HCEC 1CT (cell line): Measurements from ENCODE around the gene ARHGEF17.

Experiments
- DNase-seq: peaks from one replicate; pipeline ENCODE4 v3.0.0-alpha.2; 2017

ARHGEF17 gene

DNA sequence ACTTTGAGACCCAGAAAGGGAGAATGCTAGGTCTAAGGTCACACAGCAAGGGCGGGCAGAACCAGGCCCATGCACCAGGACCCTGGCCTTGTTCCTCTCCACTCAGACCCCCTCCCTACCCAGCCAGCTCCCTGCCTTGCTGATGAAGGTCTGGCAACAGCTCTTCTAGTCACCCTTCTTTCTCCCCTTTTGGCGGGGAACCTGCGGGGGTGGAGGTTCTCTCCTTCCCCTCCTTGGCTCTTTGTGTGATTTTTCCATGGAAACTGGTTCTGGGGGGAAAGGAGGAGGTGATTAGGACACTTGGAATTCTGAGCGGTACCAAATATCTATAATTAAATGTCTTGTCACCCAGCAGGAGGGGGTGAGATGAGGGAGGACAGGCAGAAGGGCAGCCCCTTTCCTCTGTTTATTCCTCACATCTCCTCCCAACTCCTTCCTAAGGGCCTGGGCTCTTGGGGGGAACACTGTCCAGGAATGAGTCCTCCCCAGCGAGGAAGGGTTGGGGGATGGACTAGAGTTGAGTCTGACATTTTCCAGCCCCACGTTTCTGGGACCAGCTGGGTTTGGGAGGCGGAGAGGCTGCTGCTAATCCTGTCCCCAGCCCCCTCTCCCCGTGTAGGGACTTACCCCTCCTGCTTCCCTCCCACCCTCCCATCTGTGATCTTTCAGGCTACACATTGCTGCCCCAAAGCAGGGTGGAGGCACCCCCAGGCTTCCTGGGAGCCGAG, 7.4 kb downstream of the ARHGEF17 start:
- DNase-seq: no peak

DNA sequence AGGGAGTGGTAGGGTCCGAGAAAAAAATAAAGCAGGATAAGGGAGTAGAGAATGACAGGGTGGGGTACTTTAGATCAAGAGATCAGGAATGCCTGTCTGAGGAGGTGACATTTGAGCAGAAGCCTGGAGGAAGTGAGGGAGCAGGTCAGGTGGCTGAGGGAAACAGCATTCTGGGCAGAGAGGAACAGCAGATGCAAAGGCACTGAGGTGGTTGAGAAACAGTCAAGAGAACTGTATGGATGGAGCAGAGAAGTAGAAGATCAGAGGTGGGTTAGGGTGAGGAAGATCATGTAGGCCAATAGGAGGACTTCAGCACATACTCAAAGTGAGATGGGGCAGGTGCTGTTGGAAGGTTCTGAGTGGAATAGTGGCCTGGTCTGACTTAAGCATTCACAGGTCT, 8.3 kb downstream of the ARHGEF17 start:
- DNase-seq: no peak

DNA sequence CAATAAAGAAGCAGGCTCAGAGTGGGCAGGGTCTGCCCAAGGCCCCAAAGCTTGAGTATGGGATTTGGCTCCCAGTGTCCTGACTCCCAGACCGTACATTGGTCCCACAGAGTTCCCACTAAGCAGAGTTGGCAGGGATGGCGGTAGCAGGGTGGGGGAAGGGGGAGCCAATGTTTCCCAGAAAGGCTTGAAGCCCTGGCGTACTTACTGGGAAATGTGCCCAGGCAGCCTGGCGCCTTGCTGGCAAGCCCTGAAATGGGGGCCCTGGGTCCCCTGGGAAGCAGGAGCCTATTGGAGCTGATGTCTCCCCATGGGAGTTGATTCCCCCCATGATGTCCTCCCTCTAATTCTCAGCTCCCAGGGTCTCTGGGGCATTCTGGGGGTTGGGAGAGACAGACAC, 9.3 kb downstream of the ARHGEF17 start:
- no peak for DNase-seq

DNA sequence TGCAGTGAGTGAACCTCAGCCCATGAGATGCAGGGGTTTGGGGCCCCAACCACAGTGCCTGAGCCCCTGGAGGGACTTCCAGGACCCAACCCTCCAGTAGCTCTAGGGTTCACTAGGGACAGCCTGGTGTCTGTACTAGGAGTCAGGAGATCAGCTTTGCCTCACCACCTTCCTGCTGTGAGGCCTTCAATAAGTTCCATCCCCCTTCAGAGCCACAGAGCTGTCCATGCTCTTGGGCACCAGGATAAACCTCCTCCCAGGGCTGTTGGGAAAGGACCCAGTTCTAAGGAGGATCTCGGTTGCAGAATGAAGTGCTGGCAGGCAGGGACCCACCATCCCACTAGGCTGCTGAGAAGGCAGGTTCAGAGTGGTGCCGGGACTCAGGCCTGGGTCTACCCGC, 9.7 kb downstream of the ARHGEF17 start:
- no peak for DNase-seq

DNA sequence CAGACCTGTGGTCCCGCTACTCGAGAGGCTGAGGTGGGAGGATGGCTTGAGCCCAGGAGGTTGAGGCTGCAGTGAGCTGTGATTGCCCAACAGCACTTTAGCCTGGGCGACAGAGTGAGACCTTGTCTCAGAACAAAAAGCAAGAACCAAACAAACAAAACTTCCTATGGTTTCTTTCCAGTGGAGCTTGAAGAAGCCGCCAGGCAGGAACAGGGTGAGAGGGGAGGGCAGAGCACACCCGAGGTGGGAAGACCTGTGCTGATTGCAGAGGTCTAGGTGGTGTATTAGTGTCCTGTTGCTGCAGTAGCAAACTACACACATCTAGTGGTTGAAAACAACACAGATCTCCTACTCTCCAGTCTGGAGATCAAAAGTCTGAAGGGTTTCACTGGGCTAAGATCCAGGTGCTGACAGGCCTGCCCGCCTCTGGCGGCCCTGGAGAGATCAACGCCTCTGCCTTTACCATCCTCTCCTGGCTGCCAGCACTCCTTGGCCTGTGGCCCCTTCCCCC, 10.5 kb downstream of the ARHGEF17 start:
- DNase-seq: no peak

DNA sequence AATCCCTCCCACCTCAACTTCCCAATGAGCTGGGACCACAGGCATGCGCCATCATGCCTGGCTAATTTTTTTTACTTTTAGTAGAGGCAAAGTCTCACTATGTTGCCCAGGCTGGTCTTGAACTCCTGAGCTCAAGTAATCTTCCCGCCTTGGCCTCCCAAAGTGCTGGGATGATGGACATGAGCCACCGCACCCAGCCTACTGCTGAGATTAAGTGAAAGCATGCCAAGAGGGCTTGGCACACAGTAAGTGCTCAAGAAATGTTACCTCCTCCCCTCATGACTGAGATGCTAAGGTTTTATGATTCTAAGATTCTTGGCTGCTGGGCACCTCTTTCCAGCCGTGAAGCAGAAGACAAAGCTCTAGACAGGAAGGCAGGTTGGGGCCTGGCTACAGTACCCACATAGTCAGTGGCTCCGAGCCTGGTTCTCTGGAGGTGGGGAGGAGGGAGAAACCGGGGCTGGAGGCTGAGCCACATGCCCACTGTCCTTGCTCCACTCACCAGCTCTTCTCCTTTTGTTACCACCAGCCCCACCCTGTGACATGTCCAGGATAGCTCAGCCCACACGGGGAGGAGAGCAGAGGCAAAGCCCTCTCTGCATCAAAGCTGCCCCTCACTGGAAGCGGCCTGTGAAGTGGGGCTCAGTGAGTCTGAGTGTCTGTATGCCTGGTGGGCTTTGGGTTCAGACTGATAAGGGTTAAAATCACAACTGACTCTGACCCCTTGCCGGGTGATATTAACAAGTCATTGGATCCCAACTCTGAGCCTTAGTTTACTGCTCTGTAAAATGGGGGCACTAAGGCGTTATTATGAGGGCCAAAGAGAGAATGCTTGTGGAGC, 12.9 kb downstream of the ARHGEF17 start:
- DNase-seq: peak; percentile 43

DNA sequence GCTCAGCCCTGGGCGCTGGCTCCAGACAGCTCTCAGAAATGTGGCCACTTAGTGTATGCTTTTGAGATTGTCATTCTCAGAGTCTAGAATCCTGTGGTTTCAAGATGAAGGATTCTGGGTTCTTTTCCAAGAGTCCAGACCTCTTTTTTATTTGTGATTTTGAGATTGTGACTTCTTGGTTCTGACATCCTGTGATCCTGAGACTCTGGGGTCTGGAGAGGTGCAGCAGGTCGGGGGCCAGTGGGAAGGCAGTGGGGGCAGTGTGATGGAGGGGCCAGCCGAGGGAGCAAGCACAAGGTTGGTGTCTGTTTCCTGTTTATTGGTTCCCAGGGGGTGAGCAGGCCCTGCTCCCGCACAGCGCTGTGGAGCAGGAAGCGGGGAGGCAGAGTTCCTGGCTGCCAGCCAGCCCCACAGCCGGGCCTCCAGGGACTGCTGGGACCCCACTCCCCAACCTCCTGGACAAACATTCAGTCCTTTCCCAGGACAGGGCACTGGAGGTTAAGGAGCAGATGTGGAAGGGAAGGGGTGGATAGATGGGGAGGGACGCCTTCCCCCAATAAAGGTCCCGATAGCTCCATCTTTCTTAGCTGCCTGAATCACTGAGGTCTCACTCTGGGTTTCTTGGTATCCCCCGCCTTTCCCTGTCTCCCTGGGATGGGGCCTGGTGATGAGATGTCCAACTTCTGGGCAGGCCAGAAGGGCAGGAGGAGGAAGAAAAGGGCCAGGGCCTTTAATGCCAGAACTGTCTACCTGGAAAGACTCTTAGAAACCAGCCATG, 13.7 kb downstream of the ARHGEF17 start:
- peak; percentile 90 for DNase-seq

DNA sequence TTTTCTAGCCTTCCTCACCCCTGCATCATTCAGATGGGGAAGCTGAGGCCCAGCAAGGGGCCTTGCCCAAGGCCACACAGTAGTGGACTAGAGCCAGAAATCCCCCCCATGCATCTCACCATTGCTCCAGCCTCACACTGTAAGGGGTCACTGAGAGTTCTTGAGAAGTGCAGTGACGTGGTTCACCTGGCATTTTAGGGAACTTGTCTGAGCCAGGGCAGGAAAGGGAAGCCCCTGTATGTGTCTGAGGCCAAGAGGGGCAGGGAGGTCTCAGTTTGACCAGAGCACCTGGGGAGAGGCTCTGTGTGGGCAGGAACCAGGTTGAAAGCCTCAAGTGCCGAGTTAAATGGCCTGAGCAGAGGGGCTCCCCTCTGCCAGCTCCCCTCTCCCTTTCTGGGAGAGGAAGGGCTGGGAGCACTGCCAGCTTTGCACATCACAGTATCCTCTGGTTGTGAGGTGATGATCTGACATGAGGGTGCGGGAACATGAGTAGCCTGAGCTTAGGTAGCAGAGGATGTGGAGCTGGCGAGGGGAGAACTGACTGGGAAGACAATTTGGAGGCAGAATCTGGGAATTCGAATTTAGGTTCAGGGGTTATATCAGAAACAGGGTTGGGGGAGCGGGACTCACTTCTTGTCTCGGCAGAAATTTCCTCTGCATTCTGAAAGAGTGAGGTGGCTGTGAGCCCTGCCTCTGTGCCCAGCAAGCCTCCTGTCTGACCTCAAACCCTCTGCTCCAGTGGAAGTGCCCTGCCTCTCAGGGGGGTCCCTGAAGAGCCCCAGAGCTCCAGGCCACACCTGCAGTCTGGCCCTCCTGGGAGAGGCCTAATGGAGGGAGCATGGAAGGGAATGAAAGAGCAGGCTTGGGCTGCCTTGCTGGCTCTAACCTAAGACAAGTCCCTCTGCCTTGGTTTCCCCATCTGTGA, 14.6 kb downstream of the ARHGEF17 start:
- peak; percentile 43 for DNase-seq

DNA sequence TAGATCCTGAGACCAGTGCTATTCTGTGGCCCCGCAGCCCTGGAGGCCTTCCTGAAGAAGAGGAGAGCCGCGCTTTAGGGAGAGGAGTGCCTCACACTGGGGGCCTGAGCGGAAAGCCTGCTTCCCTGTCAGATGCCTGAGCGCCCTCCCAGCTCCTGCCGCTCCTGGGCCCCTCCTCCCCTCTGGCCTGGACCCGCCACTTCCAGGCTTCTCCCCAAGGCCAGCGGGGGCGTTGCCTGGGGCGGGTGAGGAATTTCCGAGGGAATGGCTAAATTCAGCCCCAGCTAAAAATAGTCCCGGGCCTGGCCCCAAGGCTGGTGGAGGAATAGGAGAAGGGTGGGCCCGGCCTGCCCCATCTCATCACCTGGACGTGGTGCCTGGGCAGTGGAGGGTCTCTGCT, 15.4 kb downstream of the ARHGEF17 start:
- peak; percentile 88 for DNase-seq

DNA sequence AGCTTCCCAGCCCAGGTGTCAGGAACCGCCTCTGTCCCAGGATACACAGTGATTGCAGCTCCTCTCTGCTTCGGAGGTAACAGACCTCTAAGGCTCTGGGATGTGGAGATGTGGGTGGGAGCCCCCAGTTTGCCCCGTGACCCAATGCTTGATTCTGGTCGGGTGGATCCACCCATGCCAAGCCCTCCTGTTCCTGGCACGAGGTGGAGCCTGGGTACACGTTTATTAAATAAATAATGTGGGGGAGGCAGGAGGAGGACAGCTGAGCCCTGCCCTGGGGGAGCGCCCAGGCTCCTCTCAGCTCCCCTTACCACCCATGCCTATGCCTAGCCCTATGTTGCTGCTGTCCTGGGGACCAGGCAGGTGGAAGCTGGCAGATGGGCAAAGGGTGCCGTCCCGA, 16.0 kb downstream of the ARHGEF17 start:
- no peak for DNase-seq

DNA sequence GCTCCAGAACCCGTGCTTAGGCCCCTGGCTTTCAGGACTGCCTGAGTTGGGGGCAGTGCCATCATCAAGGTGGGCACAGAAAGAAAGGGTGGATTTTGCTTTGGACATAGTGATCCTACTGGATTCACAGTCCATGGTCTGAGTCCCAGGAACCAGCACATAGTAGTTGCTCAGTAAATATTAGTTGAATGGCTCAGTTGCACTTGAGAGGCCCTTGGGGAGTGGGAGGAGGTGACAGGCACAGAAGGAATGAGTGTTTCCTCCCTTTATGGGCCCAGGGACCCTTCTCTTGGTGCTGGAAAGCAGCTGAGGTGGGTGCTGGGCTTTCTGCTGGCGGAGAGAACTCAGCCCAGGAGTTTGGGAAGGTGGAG, 16.6 kb downstream of the ARHGEF17 start:
- peak; percentile 37 for DNase-seq

DNA sequence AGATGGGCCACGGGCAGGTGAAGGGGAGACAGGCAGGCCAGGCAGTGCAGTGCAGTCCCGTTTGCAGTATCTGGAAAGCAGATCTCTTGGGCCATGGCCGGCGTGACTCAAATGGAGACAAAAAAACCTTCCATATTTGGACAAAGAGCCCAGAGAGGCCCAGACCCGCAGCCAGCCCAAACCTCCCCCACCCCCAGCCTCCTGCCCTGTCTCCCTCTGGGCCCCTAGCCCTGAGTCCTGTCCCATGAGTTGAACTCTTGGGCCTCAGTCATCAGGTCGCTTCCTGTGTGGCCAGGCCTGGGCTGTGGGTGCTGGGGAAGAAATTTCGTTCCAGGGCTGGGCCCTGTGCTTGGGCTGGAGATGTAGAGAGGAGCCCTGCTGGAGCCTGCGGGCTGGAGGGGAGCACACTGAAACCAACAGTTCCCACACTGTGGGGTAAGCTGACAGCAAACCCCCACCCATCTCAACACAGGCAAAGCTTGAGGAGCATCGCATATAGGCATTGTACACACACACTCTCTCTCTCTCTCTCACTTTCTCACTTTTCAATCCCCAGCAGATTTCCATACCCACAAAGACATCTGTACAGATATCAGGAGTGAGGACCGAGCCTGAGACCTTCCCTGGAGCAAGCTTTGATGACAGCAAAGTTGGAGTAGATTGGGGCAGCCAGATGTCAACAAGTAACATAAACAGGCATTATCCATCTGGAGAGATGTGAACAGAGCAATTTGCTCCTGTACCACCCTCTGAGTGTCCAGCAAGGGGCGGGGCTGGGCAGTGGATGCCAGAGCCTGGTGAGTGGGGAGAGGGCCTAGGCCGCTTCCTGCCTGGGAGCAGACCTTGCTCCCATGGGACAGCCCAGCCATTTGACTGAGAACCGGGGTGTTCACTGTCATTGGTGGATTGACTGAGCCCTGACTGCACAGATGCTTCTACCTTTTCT, 17.2 kb downstream of the ARHGEF17 start:
- DNase-seq: peak; percentile 84

DNA sequence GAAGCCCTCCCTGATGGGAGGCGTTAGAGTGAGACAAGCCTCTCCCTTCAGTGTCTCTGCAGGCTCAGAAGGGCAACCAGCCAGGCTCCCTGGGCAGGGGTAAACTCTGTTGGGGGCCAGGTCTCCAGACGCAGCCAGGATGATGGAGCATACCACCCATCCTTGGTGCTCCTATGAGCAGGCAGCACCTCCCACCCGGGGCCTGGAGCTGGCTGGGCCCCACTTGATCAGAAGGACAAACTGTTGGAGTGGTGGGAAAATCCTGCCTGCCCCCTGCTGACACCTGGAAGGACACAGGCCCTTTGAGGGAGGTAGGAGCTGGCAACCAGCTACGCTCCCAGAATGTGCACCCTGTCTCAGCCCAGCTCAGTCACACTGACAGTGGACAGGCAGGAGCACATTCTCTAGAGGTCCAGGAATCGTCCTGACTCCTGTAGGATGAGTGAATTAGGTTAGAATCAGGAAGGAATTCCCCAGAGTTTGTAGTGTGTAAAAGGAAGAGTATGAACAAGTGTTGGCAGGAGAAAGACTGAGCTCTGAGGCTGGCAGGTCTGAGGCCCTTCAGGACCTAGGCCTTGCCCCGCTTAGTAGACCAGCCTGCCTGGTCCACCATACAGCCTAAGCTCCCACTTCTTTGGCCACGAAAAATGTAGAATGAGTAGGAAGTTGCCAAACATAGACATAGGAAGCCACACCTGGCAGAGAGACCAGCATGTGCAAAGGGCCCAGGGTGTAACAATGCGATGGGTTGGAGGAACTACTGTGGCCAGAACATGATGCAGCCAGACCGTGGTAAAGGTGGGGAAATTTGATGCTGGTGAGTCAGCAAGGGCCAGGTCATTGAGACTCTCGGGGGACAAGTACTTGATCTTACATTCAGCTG, 19.1 kb downstream of the ARHGEF17 start:
- DNase-seq: peak; percentile 71

DNA sequence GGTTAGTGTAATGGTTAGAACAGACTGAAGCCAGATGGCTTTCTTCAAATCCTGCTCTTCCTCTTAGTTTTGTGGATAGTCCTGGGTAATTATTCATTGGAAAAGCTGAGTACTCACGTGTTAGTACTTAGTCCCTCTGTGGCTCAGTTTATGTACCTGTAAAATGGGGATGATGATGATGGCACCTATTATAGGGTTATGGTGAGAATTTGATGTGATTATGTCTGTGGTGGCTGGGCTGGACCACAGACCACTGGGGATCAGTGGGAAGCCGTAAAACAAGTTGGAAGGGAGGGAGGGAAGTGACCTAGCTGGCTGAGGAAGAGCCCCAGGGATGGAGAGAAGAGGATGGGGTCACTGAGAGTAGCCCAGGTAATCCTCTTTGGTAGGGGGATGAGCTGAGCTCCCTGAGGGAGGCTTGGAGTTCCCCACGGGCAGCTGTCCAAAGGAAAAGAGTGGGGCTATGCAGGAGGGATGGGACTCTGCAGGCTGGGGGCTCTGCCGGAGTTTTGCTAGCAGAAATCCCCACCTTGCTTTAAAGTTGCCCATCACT, 19.8 kb downstream of the ARHGEF17 start:
- no peak for DNase-seq

DNA sequence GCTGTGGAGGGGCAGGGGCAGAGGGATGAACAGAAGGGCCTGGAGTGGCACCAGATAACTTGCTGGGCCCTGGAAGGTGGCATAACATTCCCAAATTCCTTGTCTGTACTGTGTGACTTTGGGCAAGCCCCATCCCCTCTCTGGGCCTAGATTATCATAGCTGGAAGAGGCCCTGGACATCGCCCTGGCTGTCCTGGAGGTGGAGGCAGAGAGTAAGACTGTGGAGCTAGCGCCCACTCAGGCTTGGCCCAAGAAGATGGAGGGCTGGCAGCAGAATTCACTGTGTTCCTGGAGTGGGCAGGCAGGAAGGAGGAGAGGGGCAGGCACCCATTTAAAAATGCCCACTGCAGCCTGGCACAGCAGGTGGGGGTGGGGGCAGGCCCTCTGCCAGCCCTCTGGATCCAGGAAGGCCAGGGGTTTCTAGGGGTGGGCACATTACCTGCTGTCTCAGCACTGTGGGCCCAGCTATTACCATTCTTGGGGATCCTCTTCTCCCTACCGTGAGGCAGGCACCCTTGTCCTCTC, 22.6 kb downstream of the ARHGEF17 start:
- DNase-seq: peak; percentile 55

DNA sequence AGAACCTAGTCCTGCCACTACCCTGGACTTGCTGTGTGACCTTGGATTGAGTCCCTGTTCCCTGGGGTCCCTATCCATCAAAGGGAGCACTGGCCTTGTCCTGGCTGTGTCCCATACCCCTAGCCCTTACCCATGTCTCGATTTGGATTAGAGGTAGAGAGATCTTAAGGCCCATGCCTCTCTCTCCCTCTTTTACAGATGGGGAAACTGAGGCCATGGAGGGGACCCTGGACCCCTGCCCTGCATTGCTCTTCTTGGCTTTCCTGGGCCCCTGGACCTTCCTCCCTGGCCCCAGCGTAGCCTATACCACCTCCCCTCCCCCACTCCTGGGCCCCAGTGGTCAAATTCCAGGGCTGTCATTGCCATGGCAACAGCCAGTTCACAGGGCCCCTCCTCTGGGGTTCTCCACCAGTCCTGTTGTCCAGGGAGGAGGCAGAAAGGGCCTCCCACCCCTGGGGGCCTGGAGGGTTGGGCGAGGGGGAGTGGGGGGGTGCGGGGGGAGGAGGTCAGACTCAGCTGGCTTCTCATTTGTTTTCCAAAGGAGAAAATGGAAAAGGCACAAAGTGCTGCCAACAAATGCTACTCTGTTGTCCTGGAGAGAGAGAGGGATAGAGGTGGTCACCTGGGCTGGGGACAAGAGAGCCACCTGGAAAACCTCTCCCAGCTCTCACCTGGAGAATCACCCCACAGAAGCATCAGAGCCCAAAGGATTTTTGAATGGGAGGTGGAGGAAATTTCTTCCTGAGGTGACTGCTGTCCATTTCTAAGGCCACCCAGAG, 23.3 kb downstream of the ARHGEF17 start:
- no peak for DNase-seq

DNA sequence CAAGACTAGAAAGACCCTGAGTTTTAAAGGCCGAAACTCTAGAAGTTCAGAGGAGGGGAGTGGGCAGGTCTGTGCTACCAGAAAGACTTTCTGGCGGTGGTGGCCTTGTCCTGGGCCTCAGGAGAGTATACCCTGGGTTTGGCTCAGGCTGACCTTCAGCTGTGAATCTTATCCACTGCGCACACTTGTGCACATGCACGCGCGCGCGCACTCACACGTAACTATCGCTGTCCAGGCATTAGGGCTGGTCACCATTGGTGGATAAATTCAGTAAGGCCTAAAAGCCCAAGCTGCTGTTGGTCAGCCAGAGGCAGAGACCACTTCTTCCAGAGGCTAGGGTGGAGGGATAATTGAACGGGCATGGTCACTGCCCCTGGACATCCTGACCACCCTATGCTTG, 25.1 kb downstream of the ARHGEF17 start:
- DNase-seq: no peak

DNA sequence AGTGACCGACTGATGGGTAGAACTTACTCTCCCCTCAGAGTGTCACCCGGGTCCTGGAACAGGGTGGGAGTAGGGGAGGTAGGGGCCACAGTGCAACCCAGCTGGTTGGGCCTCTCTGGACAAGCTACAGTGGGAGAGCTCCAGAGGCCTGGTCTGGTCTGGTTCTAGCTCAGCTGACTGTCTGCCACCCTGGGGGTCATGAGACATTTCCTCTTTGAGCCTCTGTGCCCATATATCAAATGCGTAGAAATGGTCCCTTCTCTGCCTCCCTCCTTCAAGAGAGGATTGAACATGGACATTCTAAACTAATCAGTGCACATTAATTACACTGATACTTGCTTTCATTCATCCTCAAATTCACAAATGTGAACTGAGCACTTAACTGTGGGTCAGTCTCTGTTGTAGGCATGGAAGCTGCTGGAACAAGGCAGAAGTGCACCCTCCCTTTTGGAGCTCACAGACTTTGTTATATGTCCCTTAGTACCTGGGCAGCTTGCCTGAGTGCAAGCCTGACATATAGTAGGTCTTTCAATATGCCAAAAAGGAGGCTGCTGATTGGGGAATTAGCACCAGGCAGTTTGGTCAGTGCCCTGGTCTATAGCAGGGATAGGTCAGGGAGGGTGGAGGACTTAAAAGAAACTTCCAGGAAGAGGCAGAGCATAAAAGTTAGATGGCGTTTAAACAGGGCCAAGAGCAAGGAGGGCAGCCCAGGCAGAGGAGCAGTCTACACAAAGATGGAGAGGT, 25.7 kb downstream of the ARHGEF17 start:
- no peak for DNase-seq
